Measurements from ENCODE around the gene SLC25A23. TPM values are rescaled to one million over a fixed set of nuclear protein-coding genes. Genes with fewer than 3 reads are reported as not detected.

Gene SLC25A23
- total and polyA plus RNA-seq, 7 donors: 15.0 to 91.8 (median 49.4) TPM

- TF ChIP-seq CTCF (IDR thresholded peaks at IDR 0.05): no peak
- Histone ChIP-seq H3K4me3 (no peak overlapping the region), H3K36me3 (ENCODE audit: insufficient read depth in 1 of 2, low read depth in 1 of 2) (no peaks in the 10 kb centered on the region), H3K27me3 (ENCODE audit: insufficient read depth in 3 of 3, low read length in 2 of 3) (peaks cover 0 to 9% (median 4%) of the 10 kb centered on the region in 3 donors), H3K4me1 (no peaks in the 10 kb centered on the region), H3K27ac (no peak overlapping the region), H3K9me3 (no peaks in the 10 kb centered on the region)
- no peak for DNase-seq
- 86 to 89% (median 87%) methylated on average over 7 of the region's 7 CpGs for WGBS, 3 donors
- intact Hi-C loops (cut with DNase I): no loop called here
- no peak for ATAC-seq
These were observed 25.2 kb upstream of the SLC25A23 start for GRCh38 chr19:6484831-6485230.

GRCh38 chr19:6484230-6484629 lies 24.6 kb upstream of the SLC25A23 start:
- Histone ChIP-seq H3K4me1 (no peaks in the 10 kb centered on the region), H3K36me3 (ENCODE audit: insufficient read depth in 1 of 2, low read depth in 1 of 2) (no peaks in the 10 kb centered on the region), H3K9me3 (no peaks in the 10 kb centered on the region), H3K4me3 (no peak overlapping the region), H3K27me3 (ENCODE audit: insufficient read depth in 3 of 3, low read length in 2 of 3) (peaks cover 0 to 10% (median 4%) of the 10 kb centered on the region in 3 donors), H3K27ac (no peak overlapping the region)
- TF ChIP-seq CTCF (IDR thresholded peaks at IDR 0.05): no peak
- intact Hi-C loops (cut with DNase I): no loop called here
- ATAC-seq (no peak), DNase-seq (no peak)
- WGBS, 3 donors: 81 to 82% (median 82%) methylated on average over 8 of the region's 8 CpGs

- ATAC-seq (no peak), DNase-seq (no peak)
- Histone ChIP-seq H3K36me3 (ENCODE audit: insufficient read depth in 1 of 2, low read depth in 1 of 2) (no peaks in the 10 kb centered on the region), H3K9me3 (no peaks in the 10 kb centered on the region), H3K27ac (no peak overlapping the region), H3K27me3 (ENCODE audit: insufficient read depth in 3 of 3, low read length in 2 of 3) (peaks cover 0 to 15% (median 4%) of the 10 kb centered on the region in 3 donors), H3K4me1 (no peaks in the 10 kb centered on the region), H3K4me3 (no peak overlapping the region)
- no peak for TF ChIP-seq CTCF (IDR thresholded peaks at IDR 0.05)
- WGBS, 3 donors: 16 to 38% (median 24%) methylated on average over 3 of the region's 3 CpGs
- intact Hi-C loops (cut with DNase I): no loop called here
These were observed 23.6 kb upstream of the SLC25A23 start for GRCh38 chr19:6483235-6483634.

- WGBS, 3 donors: 93 to 96% (median 94%) methylated on average over 8 of the region's 8 CpGs
- no peak for DNase-seq
- H3K36me3 ChIP-seq (ENCODE audit: insufficient read depth in 1 of 2, low read depth in 1 of 2): no peaks in the 10 kb centered on the region
- TF ChIP-seq CTCF (IDR thresholded peaks at IDR 0.05): no peak
- H3K27me3 ChIP-seq (ENCODE audit: insufficient read depth in 3 of 3, low read length in 2 of 3): peaks cover 0 to 17% (median 6%) of the 10 kb centered on the region in 3 donors
- no peak for ATAC-seq
- no peak overlapping the region for H3K27ac ChIP-seq
- no peaks in the 10 kb centered on the region for H3K9me3 ChIP-seq
- intact Hi-C loops (cut with DNase I): no loop called here
- no peaks in the 10 kb centered on the region for H3K4me1 ChIP-seq
- H3K4me3 ChIP-seq: no peak overlapping the region
These were observed 22.7 kb upstream of the SLC25A23 start for GRCh38 chr19:6482343-6482686.

All from psoas muscle (tissue), 8 donors.